GM19025 (cell line): ENCODE data around the gene UBE2F.
"Not testable (repeated sequence)": the region's sequence is repeated elsewhere in the genome, so short reads cannot be mapped to it uniquely, and the experiment has no call there.

ENCODE experiments used
- ATAC-seq: cut with Tn5 transposase; IDR thresholded peaks from one replicate; pipeline ENCODE4 v1.9.1; 2021; ENCODE audit warnings: mild to moderate bottlenecking, low read depth, moderate library complexity; ENCODE audit not compliant: unreplicated experiment

UBE2F gene

DNA sequence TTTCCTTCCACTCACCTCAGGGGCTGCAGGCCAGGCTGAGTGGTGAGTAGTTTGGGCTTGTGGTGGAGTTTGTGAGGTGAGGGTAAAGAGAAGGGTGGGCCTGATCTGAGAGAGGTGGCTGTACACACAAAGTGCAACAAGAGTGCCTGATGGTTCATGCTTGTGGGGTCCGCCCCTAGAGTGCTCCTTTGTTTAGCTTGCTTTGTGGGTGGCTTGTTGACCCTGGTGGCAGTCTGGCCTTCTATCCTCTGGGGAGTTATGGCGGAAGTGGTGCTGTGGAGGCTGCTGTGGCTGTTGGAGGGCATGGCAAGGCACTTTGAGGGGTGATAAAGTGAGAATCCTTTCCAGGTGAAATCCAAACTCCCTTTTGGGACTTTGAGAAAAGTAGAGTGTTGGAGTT lies 10.6 kb downstream of the UBE2F start:
- ATAC-seq = no peak

DNA sequence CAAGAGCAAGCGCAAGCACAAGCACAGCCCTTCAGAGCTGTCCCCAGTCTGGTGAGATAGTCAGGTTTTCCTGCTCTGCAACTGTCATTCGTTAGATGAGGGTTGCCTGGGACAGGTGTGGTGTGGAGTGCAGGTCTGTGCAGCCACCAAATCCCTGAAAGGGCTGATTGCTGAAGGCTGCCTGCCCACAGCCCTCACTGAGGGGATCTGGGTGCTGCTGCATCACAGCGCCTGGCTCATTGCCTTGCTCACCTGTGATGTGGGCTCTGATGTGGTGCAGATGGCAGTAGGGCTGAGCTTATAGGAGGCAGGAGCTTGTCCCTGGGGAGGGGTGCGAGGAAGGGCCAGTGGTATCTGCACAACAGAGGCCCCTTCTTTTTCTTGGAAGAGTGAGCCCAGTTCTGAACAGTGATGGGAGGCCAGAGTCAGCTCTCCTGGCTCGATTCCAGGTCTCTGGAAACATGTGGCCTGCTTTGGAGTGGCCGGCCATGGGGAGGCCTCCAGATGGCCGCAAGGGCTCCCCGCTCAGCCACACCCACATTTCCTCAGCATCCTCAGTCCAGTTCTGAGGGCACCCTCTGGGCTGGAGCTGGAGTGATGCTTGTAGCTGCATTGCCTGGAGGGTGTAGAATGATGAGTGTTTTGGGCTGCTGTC lies 11.4 kb downstream of the UBE2F start:
- ATAC-seq = no peak

DNA sequence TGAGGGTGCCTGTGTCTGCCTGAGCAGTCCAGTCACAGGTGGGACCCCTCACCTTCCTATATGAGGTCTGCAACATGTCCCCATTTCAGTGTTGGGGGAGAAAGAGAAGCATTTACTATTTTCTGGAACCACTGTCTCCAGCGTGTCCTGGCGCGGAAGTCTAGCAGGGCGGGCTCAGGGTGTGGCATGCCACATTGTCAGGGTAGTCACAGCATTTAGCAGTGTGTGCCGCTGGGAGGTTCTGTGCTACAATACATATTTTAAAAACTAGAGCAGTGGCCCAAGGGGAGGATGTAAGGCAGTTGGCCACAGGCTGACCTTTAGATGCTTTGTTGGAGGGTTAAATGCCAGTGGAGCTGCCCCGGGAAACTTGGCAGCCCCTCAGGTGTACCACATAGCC lies 12.5 kb downstream of the UBE2F start:
- no peak for ATAC-seq

DNA sequence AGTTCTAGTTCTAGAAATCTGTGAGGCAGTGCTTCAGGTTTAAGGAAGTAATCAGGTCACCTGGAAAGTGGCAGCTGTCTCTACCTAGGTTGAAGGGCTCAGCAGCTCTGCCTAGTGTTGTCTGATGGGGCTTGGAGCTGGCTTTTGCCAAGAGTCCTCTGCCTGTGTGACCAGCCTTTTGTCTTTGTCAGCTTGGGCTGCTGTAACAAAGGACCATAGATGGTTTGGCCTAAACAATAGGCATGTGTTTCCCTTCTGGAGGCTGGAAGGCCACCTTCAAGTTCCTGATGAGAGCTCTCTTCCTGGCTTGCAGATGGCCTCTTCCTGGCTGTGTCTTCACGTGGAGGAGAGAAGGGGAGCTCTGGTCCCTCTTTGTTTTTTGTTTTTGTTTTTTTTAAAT lies 13.3 kb downstream of the UBE2F start:
- ATAC-seq = no peak

DNA sequence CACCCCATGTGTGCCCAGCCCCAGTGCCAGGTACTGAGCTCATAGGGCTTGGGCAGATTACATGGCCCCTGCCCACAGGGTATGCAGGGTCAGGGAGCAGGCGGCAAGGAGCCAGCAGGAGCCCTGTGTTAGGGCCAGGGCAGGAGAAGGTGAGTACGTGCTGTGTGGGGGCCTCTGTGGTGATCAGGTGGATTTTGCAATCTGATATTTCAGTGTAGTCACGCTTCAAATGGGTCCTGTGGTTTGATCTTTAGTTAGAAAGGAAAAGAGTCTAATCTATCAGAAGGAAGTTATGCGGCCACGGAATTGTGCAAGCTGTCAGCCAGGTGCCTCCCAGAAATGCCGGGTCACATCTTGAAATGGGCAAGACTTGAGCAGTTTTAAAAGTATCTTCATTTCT lies 13.9 kb downstream of the UBE2F start:
- ATAC-seq = no peak

DNA sequence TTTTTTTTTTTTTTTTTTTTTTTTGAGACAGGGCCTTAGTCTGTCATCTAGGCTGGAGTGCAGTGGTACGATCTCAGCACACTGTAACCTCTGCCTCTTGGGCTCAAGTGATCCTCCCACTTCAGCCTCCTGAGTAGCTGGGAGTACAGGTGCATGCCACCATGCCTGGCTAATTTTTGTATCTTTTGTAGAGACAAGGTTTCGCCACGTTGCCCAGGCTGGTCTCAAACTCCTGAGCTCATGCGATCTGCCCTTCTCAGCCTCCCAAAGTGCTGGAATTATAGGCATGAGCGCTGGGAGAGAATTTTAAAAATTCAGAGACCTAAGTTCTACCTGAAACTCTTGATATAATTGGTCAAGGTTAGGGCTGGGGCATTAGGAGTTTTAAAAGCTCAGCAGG lies 14.8 kb downstream of the UBE2F start:
- not testable (repeated sequence) for ATAC-seq

DNA sequence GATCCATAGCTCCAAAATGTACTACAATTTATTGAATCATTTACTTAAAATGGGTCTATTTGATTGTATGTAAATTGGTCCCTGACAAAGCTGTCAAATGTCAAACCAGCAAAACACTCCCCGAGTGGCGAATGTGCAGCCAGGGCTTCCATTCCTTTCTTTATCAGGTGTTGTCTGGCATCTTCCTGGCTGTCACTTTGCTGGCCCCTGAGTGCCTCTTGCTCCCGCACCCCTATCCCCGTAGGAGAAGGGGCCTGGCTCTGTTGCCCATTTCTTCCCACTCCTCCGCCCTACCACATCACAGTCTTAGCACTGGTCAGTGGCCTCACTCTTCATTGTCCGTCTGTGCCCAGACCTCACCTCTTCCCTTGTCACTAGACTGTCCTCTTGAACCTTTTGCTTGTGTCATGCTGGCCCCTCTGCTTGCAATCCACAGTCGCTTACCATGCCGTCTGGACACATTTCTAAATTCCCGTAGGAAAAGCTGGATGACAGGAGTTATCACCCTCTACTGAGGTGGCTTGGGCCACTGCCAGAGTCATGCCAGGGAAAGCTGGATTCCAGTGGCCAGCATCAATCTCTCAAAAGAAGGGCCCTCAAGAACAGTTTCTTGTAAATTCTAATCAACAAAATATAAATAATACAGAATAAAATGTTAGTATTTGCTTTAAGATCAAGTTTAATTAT lies 15.4 kb downstream of the UBE2F start:
- ATAC-seq = no peak

DNA sequence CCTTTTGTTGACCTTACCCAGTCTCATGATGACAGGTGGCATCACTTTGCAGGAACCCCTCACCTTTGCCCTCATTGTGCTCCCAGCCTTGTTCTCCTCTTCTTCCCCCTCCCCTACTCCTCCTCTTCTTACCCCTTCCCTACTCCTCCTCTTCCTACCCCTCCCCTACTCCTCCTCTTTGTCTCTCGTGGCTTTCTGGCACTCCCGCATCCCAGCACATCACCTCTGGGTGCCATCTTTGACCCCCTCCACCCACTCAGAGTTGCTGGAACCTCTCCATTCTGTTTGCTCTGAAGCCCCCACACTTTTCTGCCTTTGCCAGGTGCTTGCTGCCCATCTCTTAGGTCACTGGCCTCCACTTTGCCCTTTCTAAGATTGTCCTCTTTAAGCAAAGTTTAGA lies 17.1 kb downstream of the UBE2F start:
- ATAC-seq = no peak

DNA sequence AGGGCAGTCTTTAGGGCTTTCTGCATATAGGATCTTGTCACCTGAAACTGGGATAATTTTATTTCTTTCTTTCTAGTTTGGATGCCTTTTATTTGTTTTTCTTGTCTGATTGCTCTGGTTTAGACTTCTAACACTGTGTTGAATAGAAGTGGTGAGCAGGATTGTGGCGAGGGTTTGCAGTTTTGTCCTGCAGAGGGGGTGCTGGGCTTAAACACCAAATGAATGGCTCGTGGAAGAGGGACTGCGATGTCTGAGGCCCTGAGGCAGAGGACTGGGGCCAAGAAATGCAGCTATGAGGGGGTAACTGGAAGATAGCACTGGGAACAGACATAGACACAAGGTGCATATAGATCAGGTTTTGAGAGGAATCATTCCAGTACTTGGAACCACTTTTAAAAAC lies 20.5 kb downstream of the UBE2F start:
- ATAC-seq = no peak

DNA sequence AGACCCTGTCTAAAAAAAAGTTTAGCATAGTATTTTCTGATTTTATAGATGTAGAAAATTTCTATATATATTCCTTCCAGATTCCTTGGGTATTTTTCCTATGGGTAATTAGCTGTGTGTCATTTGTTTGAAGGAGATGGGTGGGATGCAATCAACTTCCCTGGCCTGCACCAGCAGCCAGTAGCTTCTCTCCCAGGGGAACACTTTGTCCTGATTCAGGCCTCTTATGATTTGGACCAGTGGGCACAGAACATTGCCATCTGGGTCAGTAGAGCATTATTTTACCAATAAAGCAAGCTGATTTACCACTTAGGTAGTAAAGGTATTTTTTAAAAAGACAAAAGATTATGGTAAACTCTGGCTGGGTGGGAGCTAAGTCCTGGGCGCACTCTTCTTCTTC lies 26.9 kb downstream of the UBE2F start:
- no peak for ATAC-seq

DNA sequence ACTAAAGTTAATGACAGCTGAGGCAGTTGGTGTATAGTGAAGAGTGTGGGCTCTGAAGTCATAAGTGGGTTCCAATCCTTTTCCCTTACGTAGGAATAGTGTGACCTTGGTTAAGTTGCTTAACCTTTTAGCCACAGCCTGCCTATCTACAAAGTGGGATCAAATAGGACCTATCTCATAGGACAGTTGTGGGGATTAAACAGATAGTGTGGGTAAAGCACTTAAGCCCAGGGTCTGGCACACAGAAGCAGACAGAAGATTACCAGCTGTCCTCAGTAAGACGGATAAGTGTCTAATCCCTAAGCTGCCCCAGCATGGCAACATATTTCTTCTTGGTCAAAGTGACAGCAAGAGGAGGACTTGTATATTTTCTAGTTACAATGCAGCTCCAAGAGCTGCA lies 28.2 kb downstream of the UBE2F start:
- no peak for ATAC-seq

DNA sequence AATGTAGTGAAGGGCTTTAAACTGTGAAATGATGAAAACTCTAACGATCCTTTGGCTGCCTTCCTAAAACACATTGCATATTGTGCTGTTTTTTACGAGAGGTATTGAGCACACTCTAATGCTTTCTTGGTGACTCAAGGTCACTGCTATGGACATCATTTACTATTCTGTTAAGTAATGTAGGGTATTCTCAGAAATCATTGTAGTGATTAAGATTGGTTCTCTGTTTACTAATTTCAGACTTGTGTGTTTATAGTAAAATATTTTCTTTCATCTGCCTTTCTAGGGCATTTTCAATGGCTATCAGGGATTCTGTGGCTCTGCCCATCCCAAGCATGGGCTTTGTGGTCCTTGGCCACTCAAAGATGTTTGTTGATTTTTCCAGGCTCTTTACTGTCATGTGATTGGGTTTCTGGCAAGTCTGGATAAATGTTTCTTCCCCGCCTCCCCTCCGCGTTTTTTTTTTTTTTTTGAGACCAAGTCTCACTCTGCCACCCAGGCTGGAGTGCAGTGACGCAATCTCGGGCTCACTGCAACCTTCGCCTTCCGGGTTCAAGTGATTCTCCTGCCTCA lies 29.3 kb downstream of the UBE2F start:
- no peak for ATAC-seq

DNA sequence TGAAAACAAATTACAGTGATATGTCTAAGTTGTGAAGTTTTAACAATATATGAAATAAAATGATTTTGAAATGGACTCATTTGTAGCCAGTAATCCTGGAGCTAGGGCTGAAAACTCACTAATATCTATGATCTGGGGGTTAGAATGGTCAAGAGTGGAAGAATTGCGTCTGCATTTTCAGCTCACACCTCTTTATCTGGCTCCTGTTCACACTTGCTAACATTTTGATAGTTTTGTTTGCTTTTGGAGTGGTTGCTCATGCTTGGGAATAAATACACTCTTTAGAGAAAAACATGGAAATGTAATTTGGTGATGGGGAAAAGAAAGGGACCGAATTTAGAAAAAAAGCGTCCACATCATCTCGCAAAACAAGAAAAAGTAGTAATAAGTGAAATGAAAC lies 30.7 kb downstream of the UBE2F start:
- no peak for ATAC-seq

DNA sequence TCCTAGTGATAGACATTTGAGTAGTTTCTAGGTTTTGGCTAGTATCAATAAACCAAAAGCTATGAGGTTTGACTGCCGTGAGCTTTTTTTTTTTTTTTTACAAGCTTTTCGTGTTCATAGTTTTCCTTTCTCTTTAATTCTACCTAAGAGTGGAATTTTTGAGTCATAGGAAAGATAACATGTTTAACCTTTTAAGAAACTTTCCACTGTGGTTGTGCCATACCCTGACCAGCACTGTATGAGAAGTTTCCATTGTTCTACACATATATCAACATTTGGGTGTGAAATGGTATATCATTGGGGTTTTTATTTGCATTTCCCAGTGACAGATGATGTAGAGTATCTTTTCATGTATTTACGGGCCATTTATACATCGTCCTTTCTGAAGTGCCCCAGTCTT lies 31.7 kb downstream of the UBE2F start:
- no peak for ATAC-seq

DNA sequence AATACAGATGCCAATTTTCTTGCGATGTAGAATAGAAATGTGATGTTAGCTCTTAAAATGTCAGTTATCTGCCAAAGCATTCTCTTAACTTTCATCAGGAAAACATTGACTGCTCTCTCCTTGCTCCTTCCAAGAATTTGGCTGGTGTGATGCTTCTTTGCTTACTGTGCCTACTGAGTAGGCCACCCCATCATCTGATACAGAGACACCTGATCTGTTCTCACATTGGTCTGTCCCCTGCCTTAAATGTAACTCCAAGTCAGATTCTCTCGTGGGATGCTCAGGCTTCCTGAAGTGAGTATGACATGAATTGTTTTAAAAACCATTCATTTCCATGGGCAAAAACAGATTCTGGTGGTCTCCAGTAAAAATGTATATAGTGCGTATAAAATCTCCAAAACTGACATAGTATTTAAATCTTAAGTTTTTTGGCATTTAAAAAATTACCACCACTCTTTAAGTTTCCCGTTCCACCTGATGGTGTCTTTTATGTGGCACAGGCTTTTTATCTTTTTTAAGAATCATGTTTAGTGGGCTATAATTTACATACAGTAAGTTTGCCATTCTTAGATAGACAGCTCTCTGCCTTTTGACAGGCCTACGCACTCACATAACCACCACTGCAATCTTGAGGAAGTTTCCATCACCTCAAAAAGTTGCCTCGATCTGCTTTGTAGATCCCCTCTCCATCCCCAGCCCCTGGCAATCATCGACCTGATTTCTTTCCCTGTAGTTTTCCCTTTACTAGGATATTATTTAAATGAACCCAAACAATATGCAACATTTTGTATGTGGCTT lies 36.6 kb downstream of the UBE2F start:
- ATAC-seq = no peak

DNA sequence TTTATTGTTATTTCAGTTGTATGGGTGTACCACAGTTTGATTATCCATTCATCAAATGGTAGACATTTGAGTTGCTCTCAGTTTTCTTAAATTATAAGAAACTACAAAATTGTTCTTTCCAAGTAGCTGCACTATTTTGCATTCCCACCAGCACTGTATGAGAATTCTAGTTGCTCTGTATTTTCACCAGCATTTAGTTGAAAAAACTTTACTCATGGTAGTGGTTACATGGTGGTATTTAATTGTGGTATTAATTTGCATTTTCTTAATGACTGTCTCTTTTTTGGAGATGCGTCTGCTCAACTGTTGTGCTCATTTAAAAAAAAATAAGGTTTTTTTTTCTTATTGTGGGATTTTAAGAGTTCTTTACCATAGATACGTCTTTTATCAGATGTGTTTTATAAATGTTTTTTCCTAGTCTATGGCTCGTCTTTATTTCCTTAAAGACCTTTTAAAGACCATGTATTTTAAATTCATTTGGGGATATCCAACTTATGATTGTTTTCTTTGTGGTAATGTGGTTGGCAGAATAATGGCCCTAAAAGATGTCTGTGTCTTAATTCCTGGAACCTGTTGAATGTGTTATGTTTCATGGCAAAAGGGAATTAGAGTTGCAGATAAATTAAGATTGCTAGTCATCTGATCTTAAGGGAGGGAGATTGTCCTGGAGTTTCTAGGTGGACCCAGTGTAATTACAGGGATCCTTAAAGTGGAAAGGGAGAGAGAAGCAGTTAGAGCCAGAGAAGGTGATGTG lies 37.4 kb downstream of the UBE2F start:
- ATAC-seq = no peak

DNA sequence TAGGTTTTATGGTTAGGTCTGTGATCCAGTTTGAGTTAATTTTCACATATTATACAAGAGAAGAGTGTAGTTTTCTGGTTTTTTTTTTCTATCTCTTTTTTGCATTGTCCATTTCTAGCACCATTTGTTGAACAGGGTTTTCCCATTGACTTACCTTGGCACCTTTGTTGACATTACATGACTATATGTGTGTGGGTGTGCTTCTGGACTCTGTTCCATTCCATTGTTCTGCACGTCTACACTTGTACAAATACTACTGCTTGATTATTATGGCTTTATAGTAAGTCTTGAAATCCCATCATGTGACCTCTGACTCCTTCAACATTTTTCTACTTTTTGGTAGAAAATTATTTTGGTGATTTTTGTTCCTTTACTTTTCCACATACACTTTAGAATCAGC lies 38.7 kb downstream of the UBE2F start:
- no peak for ATAC-seq

DNA sequence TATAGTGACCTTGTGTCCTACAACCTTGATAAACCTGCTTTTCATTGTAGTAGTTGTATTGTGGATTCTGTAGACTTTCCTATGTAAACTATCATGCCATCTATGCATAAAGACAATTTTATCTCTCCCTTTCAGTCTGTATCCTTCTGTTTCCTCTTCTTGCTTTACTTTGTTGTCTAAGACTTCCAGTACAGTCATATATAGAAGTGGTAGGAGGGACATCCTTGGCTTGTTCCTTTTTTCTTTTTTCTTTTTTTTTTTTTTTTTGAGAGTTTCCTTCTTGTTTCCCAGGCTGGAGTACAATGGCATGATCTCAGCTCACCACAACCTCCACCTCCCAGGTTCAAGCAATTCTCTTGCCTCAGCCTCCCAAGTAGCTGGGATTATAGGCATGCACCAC lies 39.7 kb downstream of the UBE2F start:
- ATAC-seq = no peak

DNA sequence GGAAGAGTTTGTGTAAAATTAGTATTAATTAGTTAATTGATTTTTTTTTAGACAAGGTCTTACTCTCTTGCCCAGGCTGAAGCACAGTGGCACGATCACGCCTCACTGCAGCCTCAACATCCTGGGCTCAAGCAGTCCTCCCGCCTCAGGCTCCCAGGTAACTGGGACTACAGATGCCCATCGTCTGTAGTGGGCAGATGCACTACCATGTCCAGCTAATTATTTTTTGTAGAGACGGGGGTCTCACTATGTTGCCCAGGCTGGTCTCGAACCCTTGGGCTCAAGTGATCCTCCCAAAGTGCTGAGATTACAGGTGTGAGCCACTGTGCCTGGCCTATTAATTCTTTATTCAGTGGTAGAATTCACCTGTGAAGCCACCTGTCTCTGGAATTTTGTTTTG lies 41.1 kb downstream of the UBE2F start:
- no peak for ATAC-seq

DNA sequence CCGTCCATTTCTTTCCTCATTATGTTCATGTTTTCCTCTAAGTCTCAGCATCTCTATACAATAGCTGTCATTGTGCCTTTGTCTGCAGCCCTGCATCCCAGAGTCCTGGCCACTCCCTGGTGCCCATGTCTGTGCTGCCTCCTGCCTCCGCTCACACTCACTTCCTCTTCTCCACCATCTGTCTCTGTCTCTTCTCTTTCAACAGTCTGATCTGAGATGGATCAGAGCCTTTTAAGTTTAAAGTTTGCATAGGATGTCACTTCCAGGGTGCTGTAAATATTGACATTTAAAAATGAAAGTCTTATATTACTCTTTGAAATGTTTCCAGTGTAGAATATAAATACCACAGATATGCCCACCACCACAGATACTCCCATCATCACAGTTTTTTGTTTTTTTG lies 42.7 kb downstream of the UBE2F start:
- no peak for ATAC-seq

DNA sequence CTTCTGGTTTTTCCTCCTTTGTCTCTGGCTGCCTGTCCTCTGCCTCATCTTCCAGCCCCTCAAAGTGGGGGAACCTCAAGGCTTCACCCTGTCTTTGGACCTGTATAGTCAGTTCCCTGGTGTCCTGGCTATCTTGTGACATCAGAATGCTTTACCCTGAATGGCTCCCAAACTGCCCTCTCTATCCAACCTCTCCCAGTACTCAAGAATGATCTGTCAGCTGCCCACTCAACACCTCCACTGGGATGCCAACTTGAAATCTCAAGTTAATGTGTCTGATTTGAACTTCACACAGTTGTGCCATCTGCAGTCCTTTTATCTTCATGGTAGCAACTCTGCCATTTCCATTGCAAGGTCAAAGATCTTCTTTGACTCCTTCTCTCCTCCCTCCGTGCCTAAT lies 43.8 kb downstream of the UBE2F start:
- no peak for ATAC-seq
